K562 (cell line): Measurements from ENCODE around the gene PHF1. TPM values are rescaled to one million over a fixed set of nuclear protein-coding genes. Genes with fewer than 3 reads are reported as not detected.

Experiments used
- ATF4 ChIP-seq: fragments of 450-650 bp; formaldehyde crosslinking; IDR thresholded peaks from 2 replicates; pipeline ENCODE4 v1.4.0; 2022; ENCODE audit warnings: mild to moderate bottlenecking, moderate library complexity
- CTCF ChIP-seq, 3 experiments: IDR thresholded peaks in 2 of 3; conservative IDR thresholded peaks in 1 of 3; 2 replicates each; pipeline ENCODE4 v1.5.1; 2011 to 2012; ENCODE audit warnings: low read length in 3 of 3, mild to moderate bottlenecking in 3 of 3, control low read depth in 2 of 3, improper control_type of control experiment in 1 of 3, inconsistent platforms in 1 of 3, low read depth in 1 of 3, mixed read lengths in 1 of 3, moderate library complexity in 1 of 3; ENCODE audit not compliant: insufficient read depth in 2 of 3
- ETV5 ChIP-seq: sonication (generic); formaldehyde crosslinking; IDR thresholded peaks from 2 replicates; pipeline ENCODE4 v1.4.0; 2020; ENCODE audit warnings: low read depth, mild to moderate bottlenecking, missing genetic modification reagents
- HLTF ChIP-seq: fragments of 450-650 bp; IDR thresholded peaks from 2 replicates; pipeline ENCODE4 v1.6.1; 2016
- HNRNPL ChIP-seq: fragments of 200-400 bp; formaldehyde crosslinking; IDR thresholded peaks from 2 replicates; pipeline ENCODE4 v1.6.1; 2017; ENCODE audit warnings: low read depth, mild to moderate bottlenecking, low read length
- KLF1 ChIP-seq: fragments of 450-650 bp; IDR thresholded peaks from 2 replicates; pipeline ENCODE4 v1.6.1; 2016; ENCODE audit warnings: missing genetic modification characterization, missing compliant biosample characterization
- RBM15 ChIP-seq: fragments of 200-400 bp; formaldehyde crosslinking; IDR thresholded peaks from 2 replicates; pipeline ENCODE4 v1.6.1; 2018; ENCODE audit warnings: mild to moderate bottlenecking, low read length, moderate library complexity; ENCODE audit not compliant: insufficient read depth
- SRSF3 ChIP-seq: fragments of 200-400 bp; formaldehyde crosslinking; IDR thresholded peaks from 2 replicates; pipeline ENCODE4 v1.6.1; 2016; ENCODE audit warnings: mild to moderate bottlenecking, low read length, moderate library complexity; ENCODE audit not compliant: insufficient read depth
- TAF7 ChIP-seq: fragments of 450-650 bp; IDR thresholded peaks from 2 replicates; pipeline ENCODE4 v1.6.1; 2016; ENCODE audit warnings: missing genetic modification characterization, missing compliant biosample characterization
- ZHX1 ChIP-seq: fragments of 150-350 bp; conservative IDR thresholded peaks from 2 replicates; pipeline ENCODE4 v1.6.1; 2014; ENCODE audit warnings: low read length
- ZNF217 ChIP-seq: sonication (generic); formaldehyde crosslinking; IDR thresholded peaks from 2 replicates; pipeline ENCODE4 v1.8.0; 2022; ENCODE audit warnings: mild to moderate bottlenecking, missing genetic modification reagents
- ZNF318 ChIP-seq, 2 experiments: fragments of 450-650 bp; IDR thresholded peaks; 2 replicates each; pipeline ENCODE4 v1.6.1; 2016; ENCODE audit warnings: mild to moderate bottlenecking in 2 of 2, borderline replicate concordance in 1 of 2, low read depth in 1 of 2, moderate library complexity in 1 of 2
- polyA plus RNA-seq, 8 experiments: library from polyadenylated mRNA; depleted of rRNA in 4 of 8; stranded (reverse) in 5 of 8; unstranded in 3 of 8; fragments of >200 nt; fragmentation: Nextera tagmentation in 2 of 8; fragmentation: Illumina TruSeq in 1 of 8; extraction: Ambion mirVana in 2 of 8; extraction: Trizol in 1 of 8; gene quantifications; 2 replicates each; pipeline versions ENCODE4 v1.2.1 to v1.2.3, GENCODE V29; 2011 to 2014; ENCODE audit warnings: inconsistent platforms in 1 of 8, missing spikeins in 1 of 8
- total RNA-seq, 7 experiments: library from RNA; depleted of rRNA in 6 of 7; stranded (reverse); fragments of >200 nt in 6 of 7; fragmentation: Illumina TruSeq in 2 of 7; extraction: Trizol in 2 of 7; gene quantifications; 2 replicates each; pipeline versions ENCODE4 v1.2.1 to v1.2.3, GENCODE V29; 2011 to 2021; ENCODE audit warnings: low replicate concordance in 1 of 7

The PHF1 gene
- total and polyA plus RNA-seq, 9 of the 15 experiments (the other 6 are each of a cell fraction or from before 2014, with no cell fraction given), result 3.7 to 64.2 (median 33.7) TPM

- TF ChIP-seq ZNF318 (IDR thresholded peaks at IDR 0.05; ENCODE audit: borderline replicate concordance in 1 of 2, low read depth in 1 of 2) (no peak), HLTF (peak; percentile 94), ZHX1 (no peak), SRSF3 (no peak), ETV5 (CRISPR knock-in tag) (no peak), RBM15 (no peak), KLF1 (no peak), ZNF217 (no peak), CTCF (IDR thresholded peaks at IDR 0.05 in 2 of 3, conservative IDR thresholded peaks at IDR 0.05 in 1 of 3; ENCODE audit: insufficient read depth in 2 of 3, low read depth in 1 of 3, low read length in 3 of 3) (no peak), HNRNPL (no peak), TAF7 (tag) (no peak), ATF4 (CRISPR knock-in tag) (no peak)
Observed at GRCh38 chr6:33420491-33421343, 9.9 kb downstream of the PHF1 start (continued).
